NCI-H510A treated with DMSO at 0.1 percent for 48 hours (cell line): ENCODE results near the gene PLOD2.

ENCODE experiments used
- DNase-seq: peaks from one replicate; lab custom pipeline; 2025; lab: John Stamatoyannopoulos, UW

PLOD2 gene

GRCh38 chr3:146044046-146044445, 116.9 kb downstream of the PLOD2 start:
- DNase-seq = no peak

- DNase-seq = no peak
Observed at GRCh38 chr3:146040630-146041029, 120.4 kb downstream of the PLOD2 start.

- DNase-seq = no peak
Observed at GRCh38 chr3:146037697-146038096, 123.3 kb downstream of the PLOD2 start.

- DNase-seq = no peak
Observed at GRCh38 chr3:146036281-146036680, 124.7 kb downstream of the PLOD2 start.

GRCh38 chr3:146035366-146035765, 125.6 kb downstream of the PLOD2 start:
- no peak for DNase-seq

- DNase-seq = no peak
Observed at GRCh38 chr3:146033950-146034349, 127.0 kb downstream of the PLOD2 start.

GRCh38 chr3:146026547-146026946, 134.4 kb downstream of the PLOD2 start:
- DNase-seq = no peak

GRCh38 chr3:146024260-146024659, 136.7 kb downstream of the PLOD2 start:
- no peak for DNase-seq

GRCh38 chr3:146020969-146021368, 140.0 kb downstream of the PLOD2 start:
- no peak for DNase-seq

- DNase-seq = no peak
Observed at GRCh38 chr3:146019508-146019907, 141.5 kb downstream of the PLOD2 start.
